Prostate gland (tissue), 2 donors: Measurements from ENCODE around the gene N4BP2L2.

Source experiments
- POLR2A ChIP-seq: fragments of 450-650 bp; IDR thresholded peaks from one replicate; pipeline ENCODE4 v1.6.1; 2016; ENCODE audit warnings: antibody characterized with exemption, mild to moderate bottlenecking
- POLR2AphosphoS5 ChIP-seq: sonication (generic); formaldehyde crosslinking; IDR thresholded peaks from one replicate; pipeline ENCODE4 v1.6.1; 2017; ENCODE audit warnings: antibody characterized with exemption
- TF ChIP-seq, protein P1 (sequence below), 4 experiments: fragments of 200-600 bp in 2 of 4; fragments of 450-650 bp in 2 of 4; sonication (generic) in 2 of 4; IDR thresholded peaks; 1 replicate in 3 of 4; 2 replicates in 1 of 4; pipeline ENCODE4 v1.5.1; 2016 to 2019; ENCODE audit warnings: antibody characterized with exemption in 4 of 4, mild to moderate bottlenecking in 2 of 4, moderate library complexity in 2 of 4

DNA sequence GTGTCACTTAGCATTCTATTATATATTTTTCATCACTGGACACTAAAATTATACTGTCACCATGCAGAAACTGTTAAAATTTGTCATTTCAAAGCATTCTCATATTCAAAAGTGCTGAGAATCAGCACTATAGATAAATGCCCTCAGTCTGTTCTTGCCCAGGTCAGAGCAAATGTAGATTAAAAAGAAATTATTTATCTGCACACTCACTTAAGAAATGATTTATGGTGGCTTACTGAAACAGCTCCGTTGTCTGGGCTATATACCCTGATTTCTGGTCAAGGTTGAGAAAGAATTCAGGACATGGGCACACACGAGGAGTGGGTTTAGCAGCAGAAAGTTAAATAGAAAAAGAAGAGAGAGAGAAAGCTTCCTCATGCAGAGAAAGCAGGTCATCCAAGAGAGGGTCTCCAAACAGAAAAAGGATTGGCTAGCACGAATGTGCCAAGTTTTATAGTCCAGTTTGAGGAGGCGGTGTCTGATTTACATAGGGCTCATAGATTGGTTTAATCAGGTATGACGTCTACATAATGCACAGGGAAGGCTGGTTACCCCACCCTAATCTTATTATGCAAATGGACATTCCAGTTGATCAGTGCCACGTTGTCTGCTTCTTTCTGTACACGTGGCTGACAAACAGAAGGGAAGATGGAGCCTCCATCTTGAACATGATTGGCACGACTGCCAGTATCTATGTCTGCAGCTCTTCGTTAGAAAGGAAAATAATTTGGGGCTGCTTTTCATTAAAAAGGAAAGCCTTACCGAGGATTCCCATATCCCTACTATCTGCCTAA is 63.4 kb downstream of the N4BP2L2 start:
- TF ChIP-seq, protein P1, sequence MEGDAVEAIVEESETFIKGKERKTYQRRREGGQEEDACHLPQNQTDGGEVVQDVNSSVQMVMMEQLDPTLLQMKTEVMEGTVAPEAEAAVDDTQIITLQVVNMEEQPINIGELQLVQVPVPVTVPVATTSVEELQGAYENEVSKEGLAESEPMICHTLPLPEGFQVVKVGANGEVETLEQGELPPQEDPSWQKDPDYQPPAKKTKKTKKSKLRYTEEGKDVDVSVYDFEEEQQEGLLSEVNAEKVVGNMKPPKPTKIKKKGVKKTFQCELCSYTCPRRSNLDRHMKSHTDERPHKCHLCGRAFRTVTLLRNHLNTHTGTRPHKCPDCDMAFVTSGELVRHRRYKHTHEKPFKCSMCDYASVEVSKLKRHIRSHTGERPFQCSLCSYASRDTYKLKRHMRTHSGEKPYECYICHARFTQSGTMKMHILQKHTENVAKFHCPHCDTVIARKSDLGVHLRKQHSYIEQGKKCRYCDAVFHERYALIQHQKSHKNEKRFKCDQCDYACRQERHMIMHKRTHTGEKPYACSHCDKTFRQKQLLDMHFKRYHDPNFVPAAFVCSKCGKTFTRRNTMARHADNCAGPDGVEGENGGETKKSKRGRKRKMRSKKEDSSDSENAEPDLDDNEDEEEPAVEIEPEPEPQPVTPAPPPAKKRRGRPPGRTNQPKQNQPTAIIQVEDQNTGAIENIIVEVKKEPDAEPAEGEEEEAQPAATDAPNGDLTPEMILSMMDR (IDR thresholded peaks at IDR 0.05) = no peak
- TF ChIP-seq POLR2AphosphoS5 = no peak
- TF ChIP-seq POLR2A = no peak
